Measurements from ENCODE around the gene GADD45GIP1. TPM values are rescaled to one million over a fixed set of nuclear protein-coding genes. Genes with fewer than 3 reads are reported as not detected.

Gene GADD45GIP1
- 23.0 and 38.8 TPM in 2 replicates for total RNA-seq (ENCODE audit: low replicate concordance)

- TF ChIP-seq, protein P1, sequence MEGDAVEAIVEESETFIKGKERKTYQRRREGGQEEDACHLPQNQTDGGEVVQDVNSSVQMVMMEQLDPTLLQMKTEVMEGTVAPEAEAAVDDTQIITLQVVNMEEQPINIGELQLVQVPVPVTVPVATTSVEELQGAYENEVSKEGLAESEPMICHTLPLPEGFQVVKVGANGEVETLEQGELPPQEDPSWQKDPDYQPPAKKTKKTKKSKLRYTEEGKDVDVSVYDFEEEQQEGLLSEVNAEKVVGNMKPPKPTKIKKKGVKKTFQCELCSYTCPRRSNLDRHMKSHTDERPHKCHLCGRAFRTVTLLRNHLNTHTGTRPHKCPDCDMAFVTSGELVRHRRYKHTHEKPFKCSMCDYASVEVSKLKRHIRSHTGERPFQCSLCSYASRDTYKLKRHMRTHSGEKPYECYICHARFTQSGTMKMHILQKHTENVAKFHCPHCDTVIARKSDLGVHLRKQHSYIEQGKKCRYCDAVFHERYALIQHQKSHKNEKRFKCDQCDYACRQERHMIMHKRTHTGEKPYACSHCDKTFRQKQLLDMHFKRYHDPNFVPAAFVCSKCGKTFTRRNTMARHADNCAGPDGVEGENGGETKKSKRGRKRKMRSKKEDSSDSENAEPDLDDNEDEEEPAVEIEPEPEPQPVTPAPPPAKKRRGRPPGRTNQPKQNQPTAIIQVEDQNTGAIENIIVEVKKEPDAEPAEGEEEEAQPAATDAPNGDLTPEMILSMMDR (IDR thresholded peaks at IDR 0.05; ENCODE audit: insufficient read depth, low read length), result no peak
- DNase-seq (ENCODE audit: low read depth), result peak; percentile 73
- H3K4me3 ChIP-seq (ENCODE audit: low read depth, low read length), result peak within 1 kb of the TSS; percentile 99
Measured at GRCh38 chr19:12956446-12957388, at the start of gene GADD45GIP1. Gene GADD45GIP1 (minus strand): TSS chr19:12957223. CDS start chr19:12957212, 11 bp downstream.

GRCh38 chr19:13005861-13006370 is 48.9 kb upstream of the GADD45GIP1 start:
- H3K4me3 ChIP-seq (ENCODE audit: low read depth, low read length), result no peak overlapping the region
- no peak for DNase-seq (ENCODE audit: low read depth)
- TF ChIP-seq, protein P1 (IDR thresholded peaks at IDR 0.05; ENCODE audit: insufficient read depth, low read length), result no peak

DNA sequence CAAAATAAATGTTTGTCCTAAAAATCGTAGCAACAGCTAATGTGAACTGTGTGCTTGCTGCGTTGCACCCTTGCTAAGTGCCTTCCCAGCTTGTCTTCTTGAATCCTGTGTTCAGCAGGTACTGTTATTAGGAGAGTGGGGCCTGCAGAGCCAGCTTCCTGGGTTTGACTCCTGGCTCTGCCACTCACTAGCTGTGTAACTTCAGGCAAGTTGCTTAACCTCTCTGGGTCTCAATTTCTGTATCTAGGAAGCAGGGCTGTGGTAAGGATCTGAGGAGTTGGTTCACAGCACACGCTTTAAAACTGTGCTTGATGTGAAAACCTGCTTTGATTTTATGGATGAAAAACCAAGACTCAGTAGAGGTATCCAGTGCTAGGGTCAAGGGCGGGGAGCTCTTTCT is 48.2 kb upstream of the GADD45GIP1 start:
- H3K4me3 ChIP-seq (ENCODE audit: low read depth, low read length), result no peak overlapping the region
- DNase-seq (ENCODE audit: low read depth), result no peak
- TF ChIP-seq, protein P1 (IDR thresholded peaks at IDR 0.05; ENCODE audit: insufficient read depth, low read length), result no peak

DNA sequence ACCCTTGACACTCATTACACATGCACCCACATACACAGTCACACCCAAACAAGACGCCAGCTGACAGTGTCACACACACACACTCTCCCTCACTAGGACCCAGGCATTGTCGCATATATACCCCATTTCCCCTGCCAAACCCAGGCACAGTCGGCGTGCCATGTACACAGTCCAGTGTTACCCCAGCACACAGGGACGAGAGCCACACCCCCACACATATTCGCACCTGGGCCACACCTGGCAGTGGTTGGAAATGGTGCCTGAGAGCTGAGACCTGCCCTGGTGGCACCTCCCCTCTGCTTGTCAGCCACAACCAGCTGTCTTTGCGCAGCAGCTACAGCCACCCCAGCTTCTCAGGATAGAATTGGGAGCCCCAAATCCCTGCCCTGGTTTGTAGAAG is 47.2 kb upstream of the GADD45GIP1 start:
- DNase-seq (ENCODE audit: low read depth), result no peak
- no peak overlapping the region for H3K4me3 ChIP-seq (ENCODE audit: low read depth, low read length)
- TF ChIP-seq, protein P1 (IDR thresholded peaks at IDR 0.05; ENCODE audit: insufficient read depth, low read length), result no peak

- no peak overlapping the region for H3K4me3 ChIP-seq (ENCODE audit: low read depth, low read length)
- DNase-seq (ENCODE audit: low read depth), result no peak
- TF ChIP-seq, protein P1 (IDR thresholded peaks at IDR 0.05; ENCODE audit: insufficient read depth, low read length), result no peak
Measured at GRCh38 chr19:13003081-13003480, 46.1 kb upstream of the GADD45GIP1 start.

GRCh38 chr19:13002166-13002898 is 45.3 kb upstream of the GADD45GIP1 start:
- H3K4me3 ChIP-seq (ENCODE audit: low read depth, low read length), result peak overlapping the region; percentile 56
- DNase-seq (ENCODE audit: low read depth), result peak; percentile 87
- TF ChIP-seq, protein P1 (IDR thresholded peaks at IDR 0.05; ENCODE audit: insufficient read depth, low read length), result peak; percentile 1
